RWPE2 (cell line): Measurements from ENCODE around the gene CDKN3.
"Not testable (repeated sequence)": the region's sequence is repeated elsewhere in the genome, so short reads cannot be mapped to it uniquely, and the experiment has no call there.

Experiments
- ATAC-seq: fragments of 200-7000 bp; cut with Tn5 transposase; 3 replicates; pipeline ENCODE4 v1.9.1; 2021; ENCODE audit warnings: low read depth
- DNase-seq: peaks from one replicate; pipeline ENCODE4 v3.0.0-alpha.2; 2020; ENCODE audit warnings: low spot score
- H3K27ac ChIP-seq: fragments of 450-650 bp; 2 replicates; pipeline ENCODE4 v1.5.1; 2017; ENCODE audit warnings: mild to moderate bottlenecking; ENCODE audit not compliant: poor library complexity, severe bottlenecking
- H3K27me3 ChIP-seq: fragments of 250-450 bp; sonication (Bioruptor Pico); 2 replicates; pipeline ENCODE4 v1.5.1; 2021; ENCODE audit warnings: mild to moderate bottlenecking, moderate library complexity; ENCODE audit not compliant: insufficient read depth, poor library complexity, severe bottlenecking
- H3K36me3 ChIP-seq: fragments of 250-450 bp; sonication (Bioruptor Pico); 2 replicates; pipeline ENCODE4 v1.5.1; 2020; ENCODE audit warnings: low read depth, mild to moderate bottlenecking, moderate library complexity
- H3K4me1 ChIP-seq: fragments of 250-450 bp; sonication (Bioruptor Pico); 2 replicates; pipeline ENCODE4 v1.5.1; 2021; ENCODE audit warnings: mild to moderate bottlenecking, moderate library complexity; ENCODE audit not compliant: insufficient read depth, poor library complexity, severe bottlenecking
- H3K4me3 ChIP-seq: fragments of 250-450 bp; sonication (Bioruptor Pico); 2 replicates; pipeline ENCODE4 v1.5.1; 2021; ENCODE audit warnings: mild to moderate bottlenecking, moderate library complexity; ENCODE audit not compliant: severe bottlenecking
- H3K9me3 ChIP-seq: fragments of 250-450 bp; sonication (Bioruptor Pico); 2 replicates; pipeline ENCODE4 v1.5.1; 2021; ENCODE audit warnings: mild to moderate bottlenecking, moderate library complexity; ENCODE audit not compliant: severe bottlenecking
- CTCF ChIP-seq: fragments of 450-650 bp; IDR thresholded peaks from one replicate; pipeline ENCODE4 v1.5.1; 2017; ENCODE audit warnings: mild to moderate bottlenecking, moderate library complexity; ENCODE audit not compliant: poor library complexity, severe bottlenecking

The CDKN3 gene

DNA sequence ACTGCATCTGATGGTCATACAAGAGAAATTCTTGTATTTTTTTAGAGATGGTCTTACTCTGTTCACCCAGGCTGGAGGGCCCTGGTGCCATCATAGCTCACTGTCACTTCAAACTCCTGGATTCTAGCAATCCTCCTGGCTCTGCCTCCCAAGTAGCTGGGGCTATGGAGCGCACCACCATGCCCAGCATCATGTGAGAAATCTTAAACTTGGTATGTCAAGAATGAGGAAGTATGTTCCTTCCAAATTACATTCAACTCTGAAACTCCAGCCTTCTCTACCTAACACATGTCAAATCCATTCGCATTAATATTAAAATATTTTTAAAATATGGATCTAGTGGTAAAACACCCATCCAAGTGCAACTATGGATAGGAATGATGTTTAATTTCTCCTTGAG is 27.5 kb upstream of the CDKN3 start:
- TF ChIP-seq CTCF = no peak
- H3K27ac ChIP-seq = no peak overlapping the region
- H3K4me3 ChIP-seq = no peak overlapping the region
- no peaks in the 10 kb centered on the region for H3K27me3 ChIP-seq
- H3K36me3 ChIP-seq = no peaks in the 10 kb centered on the region
- peaks cover 13% of the 10 kb centered on the region for H3K4me1 ChIP-seq
- no peaks in the 10 kb centered on the region for H3K9me3 ChIP-seq
- DNase-seq (no peak), ATAC-seq (no peak)

GRCh38 chr14:54370323-54371198 is 26.2 kb upstream of the CDKN3 start:
- no peak overlapping the region for H3K27ac ChIP-seq
- H3K4me3 ChIP-seq = no peak overlapping the region
- no peak for TF ChIP-seq CTCF
- peaks cover 2% of the 10 kb centered on the region for H3K4me1 ChIP-seq
- no peaks in the 10 kb centered on the region for H3K27me3 ChIP-seq
- no peaks in the 10 kb centered on the region for H3K36me3 ChIP-seq
- H3K9me3 ChIP-seq = no peaks in the 10 kb centered on the region
- ATAC-seq = no peak
- DNase-seq = no peak

- ATAC-seq = no peak
- Histone ChIP-seq H3K9me3 (no peaks in the 10 kb centered on the region), H3K4me1 (no peaks in the 10 kb centered on the region), H3K27me3 (no peaks in the 10 kb centered on the region), H3K27ac (no peak overlapping the region), H3K36me3 (no peaks in the 10 kb centered on the region), H3K4me3 (no peak overlapping the region)
- no peak for TF ChIP-seq CTCF
- DNase-seq = no peak
Measured at GRCh38 chr14:54374117-54374884, 22.5 kb upstream of the CDKN3 start.

GRCh38 chr14:54377501-54377900 is 19.3 kb upstream of the CDKN3 start:
- Histone ChIP-seq H3K4me1 (no peaks in the 10 kb centered on the region), H3K4me3 (no peak overlapping the region), H3K27ac (no peak overlapping the region), H3K36me3 (no peaks in the 10 kb centered on the region), H3K9me3 (no peaks in the 10 kb centered on the region), H3K27me3 (no peaks in the 10 kb centered on the region)
- ATAC-seq (no peak), DNase-seq (no peak)
- TF ChIP-seq CTCF = no peak

GRCh38 chr14:54378893-54379292 is 17.9 kb upstream of the CDKN3 start:
- H3K9me3 ChIP-seq, H3K4me3 ChIP-seq, H3K27ac ChIP-seq, ATAC-seq, DNase-seq, H3K36me3 ChIP-seq, H3K4me1 ChIP-seq, H3K27me3 ChIP-seq: not testable (repeated sequence)

DNA sequence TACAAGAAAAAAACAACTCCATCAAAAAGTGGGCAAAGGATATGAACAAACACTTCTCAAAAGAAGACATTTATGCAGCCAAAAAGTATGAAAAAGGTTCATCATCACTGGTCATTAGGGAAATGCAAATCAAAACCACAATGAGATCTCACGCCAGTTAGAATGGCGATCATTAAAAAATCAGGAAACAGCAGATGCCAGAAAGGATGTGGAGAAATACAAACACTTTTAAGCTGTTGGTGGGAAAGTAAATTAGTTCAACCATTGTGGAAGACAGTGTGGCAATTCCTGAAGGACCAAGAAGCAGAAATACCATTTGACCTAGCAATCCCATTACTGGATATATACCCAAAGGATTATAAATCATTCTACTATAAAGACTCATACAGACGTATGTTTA is 16.2 kb upstream of the CDKN3 start:
- not testable (repeated sequence) for H3K36me3 ChIP-seq, H3K9me3 ChIP-seq, H3K4me3 ChIP-seq, DNase-seq, ATAC-seq, H3K27me3 ChIP-seq, H3K27ac ChIP-seq, H3K4me1 ChIP-seq
